Activated CD8-positive, alpha-beta T cell treated with anti-CD3 and anti-CD28 coated beads for 36 hours (primary cell): Measurements from ENCODE around the gene CPSF3. TPM values are rescaled to one million over a fixed set of nuclear protein-coding genes. Genes with fewer than 3 reads are reported as not detected.

Source experiments
- ATAC-seq: fragments of 200-7000 bp; cut with Tn5 transposase; one replicate; pipeline ENCODE4 v1.10.0; 2021; ENCODE audit warnings: mild to moderate bottlenecking, moderate library complexity
- CTCF ChIA-PET: fragments of 350-600 bp; sonication (Branson Sonifier 250); formaldehyde crosslinking; loops from one replicate; lab custom pipeline; 2021; ENCODE audit warnings: antibody characterized with exemption; lab: Charles Lee
- POLR2A ChIA-PET: fragments of 350-600 bp; sonication (Branson Sonifier 250); formaldehyde crosslinking; loops from one replicate; lab custom pipeline; 2021; ENCODE audit warnings: antibody characterized with exemption; lab: Charles Lee
- DNase-seq: peaks from one replicate; pipeline ENCODE4 v3.0.0-alpha.2; 2020
- H3K27ac Mint-ChIP-seq: one replicate; pipeline ENCODE4 v1.8.0; 2021; ENCODE audit warnings: mild to moderate bottlenecking, mixed read lengths
- H3K27me3 Mint-ChIP-seq: one replicate; pipeline ENCODE4 v1.8.0; 2021; ENCODE audit warnings: mixed read lengths
- H3K36me3 Mint-ChIP-seq: one replicate; pipeline ENCODE4 v1.8.0; 2021; ENCODE audit warnings: low read depth, mixed read lengths
- H3K4me1 Mint-ChIP-seq: one replicate; pipeline ENCODE4 v1.8.0; 2021; ENCODE audit warnings: low read depth, mixed read lengths
- H3K4me3 Mint-ChIP-seq: one replicate; pipeline ENCODE4 v1.8.0; 2021; ENCODE audit warnings: mild to moderate bottlenecking, moderate library complexity, mixed read lengths
- H3K9me3 Mint-ChIP-seq: one replicate; pipeline ENCODE4 v1.8.0; 2021; ENCODE audit warnings: mixed read lengths
- CTCF ChIP-seq: fragments of 200-600 bp; IDR thresholded peaks from one replicate; pipeline ENCODE4 v1.8.0; 2022; ENCODE audit warnings: antibody characterized with exemption, mild to moderate bottlenecking
- intact Hi-C: fragments of 100-400 bp; cut with micrococcal nuclease; formaldehyde crosslinking; loops from one replicate; pipeline ENCODE4 v1.10.0; 2022
- total RNA-seq, 2 experiments: library from RNA; stranded (reverse); gene quantifications; one replicate each; pipeline ENCODE4 v1.2.3, GENCODE V29; 2021

CPSF3 gene
- total RNA-seq, 2 experiments from 2014 or later: 72.2 to 73.0 TPM

GRCh38 chr2:9384521-9384920 is 38.9 kb upstream of the CPSF3 start:
- CTCF ChIA-PET: interaction anchor here (1.9 kb wide), 1 partner anchor 13 kb away, joined by 5 read pairs; no protein-coding TSS in a partner anchor
- DNase-seq: no peak
- no peak overlapping the region for H3K27ac Mint-ChIP-seq
- no peaks in the 10 kb centered on the region for H3K27me3 Mint-ChIP-seq
- no peak overlapping the region for H3K4me3 Mint-ChIP-seq
- no peaks in the 10 kb centered on the region for H3K9me3 Mint-ChIP-seq
- no peak for ATAC-seq
- no peaks in the 10 kb centered on the region for H3K4me1 Mint-ChIP-seq
- TF ChIP-seq CTCF: no peak
- H3K36me3 Mint-ChIP-seq: no peaks in the 10 kb centered on the region
- intact Hi-C loops: no loop called here
- POLR2A ChIA-PET: no interaction called here

- DNase-seq (no peak), ATAC-seq (no peak)
- Mint-ChIP-seq H3K27me3 (no peaks in the 10 kb centered on the region), H3K9me3 (no peaks in the 10 kb centered on the region), H3K4me1 (no peaks in the 10 kb centered on the region), H3K27ac (no peak overlapping the region), H3K36me3 (no peaks in the 10 kb centered on the region), H3K4me3 (no peak overlapping the region)
- ChIA-PET POLR2A (interaction anchor here (0.6 kb wide), 1 partner anchor 52 kb away, joined by 3 read pairs; no protein-coding TSS in a partner anchor), CTCF (interaction anchor here (1.9 kb wide), 1 partner anchor 14 kb away, joined by 5 read pairs; no protein-coding TSS in a partner anchor)
- intact Hi-C loops: no loop called here
- TF ChIP-seq CTCF: no peak
These were observed 37.6 kb upstream of the CPSF3 start for GRCh38 chr2:9385841-9386240.

- TF ChIP-seq CTCF: no peak
- ATAC-seq (no peak), DNase-seq (no peak)
- no peaks in the 10 kb centered on the region for H3K9me3 Mint-ChIP-seq
- ChIA-PET POLR2A (no interaction called here), CTCF (no interaction called here)
- H3K36me3 Mint-ChIP-seq: no peaks in the 10 kb centered on the region
- H3K4me3 Mint-ChIP-seq: no peak overlapping the region
- intact Hi-C loops: no loop called here
- no peaks in the 10 kb centered on the region for H3K27me3 Mint-ChIP-seq
- no peaks in the 10 kb centered on the region for H3K4me1 Mint-ChIP-seq
- no peak overlapping the region for H3K27ac Mint-ChIP-seq
These were observed 35.2 kb upstream of the CPSF3 start for GRCh38 chr2:9388199-9388681.

- DNase-seq: no peak
- no peak for TF ChIP-seq CTCF
- H3K27me3 Mint-ChIP-seq: no peaks in the 10 kb centered on the region
- H3K27ac Mint-ChIP-seq: no peak overlapping the region
- no peak for ATAC-seq
- H3K4me1 Mint-ChIP-seq: no peaks in the 10 kb centered on the region
- ChIA-PET POLR2A (no interaction called here), CTCF (no interaction called here)
- no peaks in the 10 kb centered on the region for H3K36me3 Mint-ChIP-seq
- intact Hi-C loops: no loop called here
- H3K9me3 Mint-ChIP-seq: no peaks in the 10 kb centered on the region
- no peak overlapping the region for H3K4me3 Mint-ChIP-seq
These were observed 34.2 kb upstream of the CPSF3 start for GRCh38 chr2:9388950-9389911.
